Measurements from ENCODE around the gene ZNF407. TPM values are rescaled to one million over a fixed set of nuclear protein-coding genes. Genes with fewer than 3 reads are reported as not detected.

The ZNF407 gene
- total and polyA plus RNA-seq, 7 experiments from 2014 or later = 6.8 to 31.3 (median 27.9) TPM

GRCh38 chr18:75063615-75064512 is 466.2 kb downstream of the ZNF407 start:
- ChIA-PET POLR2A (no interaction called here), CTCF (no interaction called here)
- Mint-ChIP-seq H3K27ac (no peak overlapping the region), H3K9me3 (no peaks in the 10 kb centered on the region), H3K4me3 (no peak overlapping the region), H3K4me1 (peaks cover 0 to 16% (median 14%) of the 10 kb centered on the region in 7 donors), H3K27me3 (no peaks in the 10 kb centered on the region), H3K36me3 (peaks cover 0 to 52% (median 25%) of the 10 kb centered on the region in 5 donors)
- ATAC-seq (no peak), DNase-seq (no peak)
- H3K27ac ChIP-seq (ENCODE audit: low read depth, low read length) = no peak overlapping the region
- no peaks in the 10 kb centered on the region for H3K27me3 ChIP-seq (ENCODE audit: control insufficient read depth in 2 of 2, insufficient read depth in 2 of 2, low read length in 2 of 2)
- H3K4me3 ChIP-seq (ENCODE audit: low read length) = no peak overlapping the region
- H3K9me3 ChIP-seq (ENCODE audit: control insufficient read depth in 2 of 3, low read length in 3 of 3) = no peaks in the 10 kb centered on the region
- H3K36me3 ChIP-seq (ENCODE audit: control insufficient read depth in 2 of 3, insufficient read depth in 3 of 3, low read length in 3 of 3) = peaks cover 0 to 20% (median 0%) of the 10 kb centered on the region in 3 experiments
- H3K4me1 ChIP-seq (ENCODE audit: control insufficient read depth in 2 of 2, insufficient read depth in 2 of 2, low read length in 2 of 2) = no peaks in the 10 kb centered on the region
- intact Hi-C loops (cut with micrococcal nuclease) = no loop called here

GRCh38 chr18:75064513-75064905 is 466.8 kb downstream of the ZNF407 start:
- no peaks in the 10 kb centered on the region for H3K27me3 ChIP-seq (ENCODE audit: control insufficient read depth in 2 of 2, insufficient read depth in 2 of 2, low read length in 2 of 2)
- Mint-ChIP-seq H3K9me3 (no peaks in the 10 kb centered on the region), H3K27me3 (no peaks in the 10 kb centered on the region), H3K4me3 (no peak overlapping the region), H3K36me3 (peaks cover 0 to 46% (median 25%) of the 10 kb centered on the region in 5 donors), H3K27ac (no peak overlapping the region), H3K4me1 (peaks cover 0 to 22% (median 17%) of the 10 kb centered on the region in 7 donors)
- ChIA-PET POLR2A (no interaction called here), CTCF (no interaction called here)
- H3K36me3 ChIP-seq (ENCODE audit: control insufficient read depth in 2 of 3, insufficient read depth in 3 of 3, low read length in 3 of 3) = peaks cover 0 to 20% (median 0%) of the 10 kb centered on the region in 3 experiments
- peaks cover 4 to 5% of the 10 kb centered on the region in 2 donors for H3K4me1 ChIP-seq (ENCODE audit: control insufficient read depth in 2 of 2, insufficient read depth in 2 of 2, low read length in 2 of 2)
- H3K27ac ChIP-seq (ENCODE audit: low read depth, low read length) = no peak overlapping the region
- no peaks in the 10 kb centered on the region for H3K9me3 ChIP-seq (ENCODE audit: control insufficient read depth in 2 of 3, low read length in 3 of 3)
- ATAC-seq = no peak
- DNase-seq = no peak
- H3K4me3 ChIP-seq (ENCODE audit: low read length) = no peak overlapping the region
- intact Hi-C loops (cut with micrococcal nuclease) = no loop called here

- Mint-ChIP-seq H3K4me3 (no peak overlapping the region), H3K4me1 (peaks cover 9 to 31% (median 26%) of the 10 kb centered on the region in 7 donors), H3K27ac (peak overlapping the region in 2 of 9 donors; percentile 1 to 13), H3K36me3 (peaks cover 0 to 42% (median 25%) of the 10 kb centered on the region in 5 donors), H3K9me3 (no peaks in the 10 kb centered on the region), H3K27me3 (no peaks in the 10 kb centered on the region)
- H3K4me3 ChIP-seq (ENCODE audit: low read length) = no peak overlapping the region
- intact Hi-C loops (cut with micrococcal nuclease) = no loop called here
- no peaks in the 10 kb centered on the region for H3K9me3 ChIP-seq (ENCODE audit: control insufficient read depth in 2 of 3, low read length in 3 of 3)
- no peaks in the 10 kb centered on the region for H3K27me3 ChIP-seq (ENCODE audit: control insufficient read depth in 2 of 2, insufficient read depth in 2 of 2, low read length in 2 of 2)
- H3K4me1 ChIP-seq (ENCODE audit: control insufficient read depth in 2 of 2, insufficient read depth in 2 of 2, low read length in 2 of 2) = peaks cover 13 to 14% of the 10 kb centered on the region in 2 donors
- H3K36me3 ChIP-seq (ENCODE audit: control insufficient read depth in 2 of 3, insufficient read depth in 3 of 3, low read length in 3 of 3) = peaks cover 0 to 20% (median 0%) of the 10 kb centered on the region in 3 experiments
- POLR2A ChIA-PET = interaction anchor here (0.6 kb wide), 1 partner anchor 237 kb away, joined by 3 read pairs; no protein-coding TSS in a partner anchor
- CTCF ChIA-PET = no interaction called here
- ATAC-seq (no peak), DNase-seq (no peak)
- no peak overlapping the region for H3K27ac ChIP-seq (ENCODE audit: low read depth, low read length)
Observed at GRCh38 chr18:75065251-75066000, 467.8 kb downstream of the ZNF407 start.

DNA sequence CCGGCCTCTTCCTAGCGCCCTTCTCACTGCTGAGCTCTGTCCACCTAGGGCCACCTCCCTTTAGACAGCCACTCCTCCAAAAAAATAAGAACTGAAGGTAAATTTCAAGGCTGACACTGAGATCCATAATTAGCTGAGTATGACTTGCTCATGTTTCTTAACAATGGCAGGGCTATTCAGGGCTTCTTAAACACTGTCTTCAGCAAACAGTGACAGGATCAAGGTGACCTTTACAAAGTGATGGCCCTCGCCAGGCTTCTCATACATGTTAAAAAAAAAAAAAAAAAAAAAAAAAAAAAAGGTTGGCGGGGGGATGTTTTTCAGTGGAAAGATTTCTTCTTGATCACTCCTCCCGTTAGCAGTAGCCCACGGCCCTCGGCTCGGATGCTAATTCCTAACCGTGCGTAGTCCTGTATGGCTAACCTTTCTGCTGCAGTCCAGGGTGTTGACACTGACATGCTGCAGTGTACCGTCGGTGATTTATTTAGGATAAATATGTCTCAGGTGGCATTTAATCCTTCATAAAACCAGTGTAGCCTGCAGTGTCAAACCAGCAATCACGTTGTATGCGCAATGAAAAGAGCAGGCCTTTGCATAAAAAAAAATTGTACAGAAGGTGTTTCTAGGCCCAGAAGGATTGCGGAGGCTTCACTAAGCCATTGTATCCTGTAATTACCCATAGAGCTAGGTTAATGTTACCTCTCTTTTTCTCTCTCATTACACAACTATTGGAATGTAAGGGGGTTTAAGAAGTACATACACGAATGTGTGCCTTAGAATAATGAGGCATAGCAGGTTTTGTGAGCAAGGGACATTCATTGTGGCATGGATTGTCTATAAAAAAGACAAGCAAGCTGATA is 468.6 kb downstream of the ZNF407 start:
- H3K36me3 Mint-ChIP-seq = peaks cover 0 to 36% (median 25%) of the 10 kb centered on the region in 5 donors
- H3K4me1 Mint-ChIP-seq = peaks cover 17 to 39% (median 34%) of the 10 kb centered on the region in 7 donors
- H3K9me3 ChIP-seq (ENCODE audit: control insufficient read depth in 2 of 3, low read length in 3 of 3) = no peaks in the 10 kb centered on the region
- no peaks in the 10 kb centered on the region for H3K27me3 Mint-ChIP-seq
- peak overlapping the region in 1 of 9 donors; percentile 1 for H3K27ac Mint-ChIP-seq
- H3K4me1 ChIP-seq (ENCODE audit: control insufficient read depth in 2 of 2, insufficient read depth in 2 of 2, low read length in 2 of 2) = peaks cover 18 to 19% of the 10 kb centered on the region in 2 donors
- CTCF ChIA-PET = no interaction called here
- DNase-seq (no peak), ATAC-seq (no peak)
- POLR2A ChIA-PET = interaction anchor here (0.6 to 0.7 kb wide), 2 partner anchors 37 to 237 kb away, joined by 3 to 4 read pairs; no protein-coding TSS in a partner anchor
- no peak overlapping the region for H3K4me3 Mint-ChIP-seq
- no peaks in the 10 kb centered on the region for H3K27me3 ChIP-seq (ENCODE audit: control insufficient read depth in 2 of 2, insufficient read depth in 2 of 2, low read length in 2 of 2)
- peaks cover 0 to 20% (median 0%) of the 10 kb centered on the region in 3 experiments for H3K36me3 ChIP-seq (ENCODE audit: control insufficient read depth in 2 of 3, insufficient read depth in 3 of 3, low read length in 3 of 3)
- H3K9me3 Mint-ChIP-seq = peaks cover 0 to under 1% (median 0%) of the 10 kb centered on the region in 11 donors
- no peak overlapping the region for H3K4me3 ChIP-seq (ENCODE audit: low read length)
- H3K27ac ChIP-seq (ENCODE audit: low read depth, low read length) = no peak overlapping the region
- intact Hi-C loops (cut with micrococcal nuclease) = no loop called here

DNA sequence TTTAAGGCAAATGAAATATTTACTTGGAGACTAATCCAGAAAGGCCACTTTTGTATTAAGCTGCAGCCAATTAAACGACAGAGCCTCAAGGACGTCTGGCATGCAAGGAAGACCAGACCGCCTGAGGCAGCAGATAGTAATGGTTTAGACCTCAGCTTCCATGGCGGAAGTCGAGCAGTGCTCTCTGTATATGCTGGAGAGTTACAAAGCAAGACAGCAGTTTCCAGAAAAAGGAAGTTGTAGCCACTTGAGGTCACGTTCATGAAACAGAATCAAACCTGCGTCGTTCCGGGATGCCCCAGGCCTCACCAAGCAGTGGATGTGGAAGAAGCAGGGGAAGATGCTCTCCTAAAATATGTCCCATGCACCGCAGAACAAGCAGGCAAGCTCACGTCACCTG is 469.3 kb downstream of the ZNF407 start:
- peaks cover 24 to 26% of the 10 kb centered on the region in 2 donors for H3K4me1 ChIP-seq (ENCODE audit: control insufficient read depth in 2 of 2, insufficient read depth in 2 of 2, low read length in 2 of 2)
- ATAC-seq (peak; percentile 21), DNase-seq (no peak)
- no peaks in the 10 kb centered on the region for H3K27me3 Mint-ChIP-seq
- H3K27ac Mint-ChIP-seq = peak overlapping the region in 5 of 9 donors; percentile 9 to 91 (median 67)
- H3K9me3 ChIP-seq (ENCODE audit: control insufficient read depth in 2 of 3, low read length in 3 of 3) = no peaks in the 10 kb centered on the region
- intact Hi-C loops (cut with micrococcal nuclease) = no loop called here
- ChIA-PET POLR2A (interaction anchor here (0.7 kb wide), 1 partner anchor 38 kb away, joined by 4 read pairs; no protein-coding TSS in a partner anchor), CTCF (no interaction called here)
- H3K27me3 ChIP-seq (ENCODE audit: control insufficient read depth in 2 of 2, insufficient read depth in 2 of 2, low read length in 2 of 2) = no peaks in the 10 kb centered on the region
- peaks cover 0 to 3% (median 0%) of the 10 kb centered on the region in 11 donors for H3K9me3 Mint-ChIP-seq
- H3K27ac ChIP-seq (ENCODE audit: low read depth, low read length) = no peak overlapping the region
- H3K36me3 Mint-ChIP-seq = peaks cover 0 to 35% (median 21%) of the 10 kb centered on the region in 5 donors
- H3K4me3 Mint-ChIP-seq = peak overlapping the region in 2 of 10 donors; percentile 21 to 29
- H3K4me3 ChIP-seq (ENCODE audit: low read length) = no peak overlapping the region
- H3K4me1 Mint-ChIP-seq = peaks cover 22 to 46% (median 38%) of the 10 kb centered on the region in 7 donors
- H3K36me3 ChIP-seq (ENCODE audit: control insufficient read depth in 2 of 3, insufficient read depth in 3 of 3, low read length in 3 of 3) = peaks cover 0 to 20% (median 0%) of the 10 kb centered on the region in 3 experiments
